ENCODE results near the gene PTK6. TPM values are rescaled to one million over a fixed set of nuclear protein-coding genes. Genes with fewer than 3 reads are reported as not detected.
"Not testable (repeated sequence)": the region's sequence is repeated elsewhere in the genome, so short reads cannot be mapped to it uniquely, and the experiment has no call there.

The PTK6 gene
- total RNA-seq, 2 experiments from 2014 or later: 0.16 to 0.26 TPM

GRCh38 chr20:63487781-63488241 is 49.4 kb downstream of the PTK6 start:
- H3K27me3 Mint-ChIP-seq: peaks cover 44% of the 10 kb centered on the region
- H3K4me3 Mint-ChIP-seq: no peak overlapping the region
- DNase-seq: no peak
- peaks cover 1% of the 10 kb centered on the region for H3K4me1 Mint-ChIP-seq
- H3K9me3 Mint-ChIP-seq: no peaks in the 10 kb centered on the region
- H3K27ac Mint-ChIP-seq: no peak overlapping the region
- no peaks in the 10 kb centered on the region for H3K36me3 Mint-ChIP-seq

- H3K27ac Mint-ChIP-seq: no peak overlapping the region
- DNase-seq: no peak
- peaks cover 1% of the 10 kb centered on the region for H3K4me1 Mint-ChIP-seq
- peaks cover 49% of the 10 kb centered on the region for H3K27me3 Mint-ChIP-seq
- no peak overlapping the region for H3K4me3 Mint-ChIP-seq
- no peaks in the 10 kb centered on the region for H3K9me3 Mint-ChIP-seq
- H3K36me3 Mint-ChIP-seq: no peaks in the 10 kb centered on the region
Measured at GRCh38 chr20:63487116-63487764, 49.9 kb downstream of the PTK6 start.

- no peak for DNase-seq
- H3K4me1 Mint-ChIP-seq: peaks cover 1% of the 10 kb centered on the region
- no peaks in the 10 kb centered on the region for H3K36me3 Mint-ChIP-seq
- H3K4me3 Mint-ChIP-seq: no peak overlapping the region
- H3K9me3 Mint-ChIP-seq: no peaks in the 10 kb centered on the region
- H3K27me3 Mint-ChIP-seq: peaks cover 49% of the 10 kb centered on the region
- H3K27ac Mint-ChIP-seq: no peak overlapping the region
Measured at GRCh38 chr20:63486300-63486855, 50.8 kb downstream of the PTK6 start.

DNA sequence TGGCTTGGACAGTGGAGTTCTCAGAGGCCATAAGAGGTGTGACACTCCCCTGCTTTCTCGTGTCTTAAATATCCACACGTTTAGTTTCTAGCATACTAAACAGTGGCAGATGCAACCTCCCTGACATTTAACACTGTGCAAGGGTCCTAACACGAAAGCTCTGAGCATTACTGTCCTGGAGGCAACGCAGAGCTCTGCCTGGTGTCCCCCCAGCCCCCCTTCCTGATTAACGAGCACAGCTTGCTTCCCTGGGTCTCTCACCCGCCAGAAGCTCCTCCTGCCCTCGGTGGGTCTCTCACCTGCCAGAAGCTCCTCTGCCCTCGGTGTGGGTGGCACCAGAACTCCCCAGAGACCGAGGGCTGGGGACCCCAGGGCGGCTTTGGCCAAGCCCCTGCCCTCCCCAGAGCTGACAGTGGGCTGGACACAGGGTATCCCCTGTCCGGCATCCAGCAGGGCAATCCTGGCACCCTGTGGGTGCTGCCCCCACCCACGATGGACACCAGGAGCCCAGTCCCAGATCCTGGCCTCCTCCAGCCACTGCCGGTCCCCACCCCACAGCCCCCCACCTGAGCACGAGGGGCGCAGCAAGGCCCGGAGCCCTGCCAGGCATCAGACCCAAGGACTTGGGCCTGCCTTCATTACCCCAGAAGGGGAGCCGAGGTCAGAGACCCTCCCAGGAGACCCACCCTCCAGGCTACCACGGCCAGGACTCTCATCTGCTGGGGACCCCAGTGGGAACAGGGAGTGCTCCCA is 52.3 kb downstream of the PTK6 start:
- Mint-ChIP-seq H3K9me3 (no peaks in the 10 kb centered on the region), H3K4me3 (no peak overlapping the region), H3K36me3 (no peaks in the 10 kb centered on the region), H3K27me3 (peaks cover 44% of the 10 kb centered on the region), H3K27ac (no peak overlapping the region), H3K4me1 (peaks cover 1% of the 10 kb centered on the region)
- no peak for DNase-seq

- no peak overlapping the region for H3K4me3 Mint-ChIP-seq
- no peaks in the 10 kb centered on the region for H3K36me3 Mint-ChIP-seq
- H3K27ac Mint-ChIP-seq: no peak overlapping the region
Measured at GRCh38 chr20:63484236-63484635, 52.9 kb downstream of the PTK6 start.

GRCh38 chr20:63483834-63484233 is 53.3 kb downstream of the PTK6 start:
- no peak overlapping the region for H3K4me3 Mint-ChIP-seq
- no peaks in the 10 kb centered on the region for H3K36me3 Mint-ChIP-seq
- H3K9me3 Mint-ChIP-seq: no peaks in the 10 kb centered on the region
- DNase-seq: no peak
- H3K27ac Mint-ChIP-seq: no peak overlapping the region
- peaks cover 1% of the 10 kb centered on the region for H3K4me1 Mint-ChIP-seq
- peaks cover 41% of the 10 kb centered on the region for H3K27me3 Mint-ChIP-seq

More at GRCh38 chr20:63484236-63484635, 52.9 kb downstream of the PTK6 start:
- DNase-seq: no peak
- Mint-ChIP-seq H3K9me3 (no peaks in the 10 kb centered on the region), H3K4me1 (peaks cover 1% of the 10 kb centered on the region), H3K27me3 (peaks cover 42% of the 10 kb centered on the region)

GRCh38 chr20:63482021-63482587 is 55.1 kb downstream of the PTK6 start:
- Mint-ChIP-seq H3K27me3 (peaks cover 47% of the 10 kb centered on the region), H3K27ac (no peak overlapping the region), H3K9me3 (no peaks in the 10 kb centered on the region), H3K4me3 (no peak overlapping the region), H3K36me3 (no peaks in the 10 kb centered on the region), H3K4me1 (peaks cover 1% of the 10 kb centered on the region)
- DNase-seq: no peak

- H3K9me3 Mint-ChIP-seq: no peaks in the 10 kb centered on the region
- H3K4me1 Mint-ChIP-seq: peaks cover 1% of the 10 kb centered on the region
- H3K36me3 Mint-ChIP-seq: no peaks in the 10 kb centered on the region
- H3K4me3 Mint-ChIP-seq: no peak overlapping the region
- H3K27ac Mint-ChIP-seq: no peak overlapping the region
- peaks cover 52% of the 10 kb centered on the region for H3K27me3 Mint-ChIP-seq
- DNase-seq: no peak
Measured at GRCh38 chr20:63481503-63481902, 55.7 kb downstream of the PTK6 start.

DNA sequence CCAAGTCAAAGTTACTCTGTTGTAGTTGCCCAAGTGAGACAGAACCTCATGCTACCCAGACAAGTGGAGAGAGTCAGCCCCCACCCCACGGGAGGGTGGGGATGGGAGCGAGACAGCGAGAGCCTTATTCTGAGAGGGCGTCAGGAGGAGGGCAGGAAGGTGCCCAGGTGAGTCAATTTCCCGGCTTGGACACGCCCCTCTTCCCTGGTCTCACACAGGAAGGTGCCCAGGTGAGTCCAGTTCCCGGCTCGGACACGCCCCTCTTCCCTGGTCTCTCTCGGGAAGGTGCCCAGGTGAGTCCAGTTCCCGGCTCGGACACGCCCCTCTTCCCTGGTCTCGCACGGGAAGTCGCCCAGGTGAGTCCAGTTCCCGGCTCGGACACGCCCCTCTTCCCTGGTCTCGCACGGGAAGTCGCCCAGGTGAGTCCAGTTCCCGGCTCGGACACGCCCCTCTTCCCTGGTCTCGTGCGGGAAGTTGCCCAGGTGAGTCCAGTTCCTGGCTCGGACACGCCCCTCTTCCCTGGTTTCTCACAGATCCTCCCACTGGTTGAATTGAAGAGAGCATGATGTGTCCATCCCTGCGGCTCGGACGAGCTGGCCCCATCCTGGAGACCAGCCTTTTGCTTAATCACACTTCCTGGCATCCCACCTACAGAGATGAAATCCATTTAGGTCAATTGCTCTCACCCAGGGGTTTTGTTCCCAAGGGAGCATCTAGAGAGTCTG is 57.3 kb downstream of the PTK6 start:
- H3K4me3 Mint-ChIP-seq, H3K36me3 Mint-ChIP-seq, H3K9me3 Mint-ChIP-seq, DNase-seq, H3K4me1 Mint-ChIP-seq, H3K27ac Mint-ChIP-seq: not testable (repeated sequence)
- H3K27me3 Mint-ChIP-seq: peaks cover 64% of the 10 kb centered on the region

DNA sequence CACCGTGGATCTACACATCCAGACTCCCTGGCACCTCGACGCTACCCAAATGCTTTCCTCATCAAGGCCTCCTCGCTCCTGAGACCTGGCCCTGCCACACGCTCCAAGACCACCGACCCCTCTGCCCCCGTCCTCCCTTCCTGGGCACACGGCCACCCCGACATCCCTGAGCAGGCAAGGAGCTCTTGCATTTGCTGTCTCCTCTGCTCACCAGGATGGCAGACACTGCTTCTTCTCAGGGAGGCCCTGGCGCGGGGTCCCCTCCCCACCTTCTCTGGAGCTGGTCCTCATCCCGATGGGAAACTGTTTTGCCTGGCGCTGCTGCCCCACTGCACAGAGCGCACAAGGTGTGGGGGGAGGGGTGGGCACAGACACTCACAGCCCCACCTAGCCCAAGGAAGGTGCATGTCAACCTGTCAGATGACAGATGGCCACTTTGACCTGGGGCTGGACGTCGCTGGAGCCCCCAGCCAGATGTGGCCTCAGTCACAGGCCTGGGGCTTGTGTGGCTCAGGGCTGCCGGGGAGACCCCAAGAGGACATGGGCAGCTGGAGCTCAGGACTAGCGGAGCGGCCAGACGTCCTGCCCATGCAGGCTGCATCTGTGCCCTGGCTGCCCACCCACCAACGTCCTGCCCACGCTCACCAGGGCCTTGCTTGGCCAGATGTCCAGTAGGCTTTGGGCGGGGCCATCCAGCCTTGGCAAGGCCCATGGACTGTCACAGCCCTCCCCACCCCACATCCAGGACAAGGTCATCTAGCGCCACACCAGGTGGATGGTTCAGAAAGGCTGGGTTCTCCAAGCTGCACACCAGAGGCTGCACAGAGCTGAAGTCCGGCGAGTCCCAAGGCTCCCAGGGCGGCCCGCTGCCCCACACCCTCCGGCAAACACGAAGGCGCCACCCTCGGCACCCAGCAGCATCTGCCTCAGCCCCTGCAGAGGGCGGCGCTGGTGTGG is 58.6 kb downstream of the PTK6 start:
- Mint-ChIP-seq H3K27ac (no peak overlapping the region), H3K27me3 (peaks cover 73% of the 10 kb centered on the region), H3K4me3 (no peak overlapping the region), H3K4me1 (peaks cover 4% of the 10 kb centered on the region), H3K36me3 (no peaks in the 10 kb centered on the region), H3K9me3 (no peaks in the 10 kb centered on the region)
- DNase-seq: no peak

Other genes with a start within 250 kb of the PTK6 start
- under 1 TPM in 1 of 2 experiments, not detected in 1; 0.08 TPM for gene COL20A1, start 244.2 kb downstream of the PTK6 start, total RNA-seq
- gene CHRNA4, start 176.0 kb downstream of the PTK6 start, total RNA-seq: not detected
- gene KCNQ2, start 64.7 kb downstream of the PTK6 start, total RNA-seq: under 1 TPM in 1 of 2 experiments, not detected in 1; 0.19 TPM
- gene EEF1A2, start 38.3 kb downstream of the PTK6 start, total RNA-seq: under 1 TPM in 1 of 2 experiments, not detected in 1; 0.27 TPM
- gene PPDPF, start 16.6 kb downstream of the PTK6 start, total RNA-seq: 100 to 1,000 TPM; 128 to 136 TPM
- gene SRMS, start 10.4 kb upstream of the PTK6 start, total RNA-seq: not detected
- under 1 TPM; 0.10 to 0.20 TPM for gene FNDC11, start 16.8 kb upstream of the PTK6 start, total RNA-seq
- 10 to 100 TPM; 22.2 to 22.6 TPM for gene HELZ2, start 36.9 kb upstream of the PTK6 start, total RNA-seq
- 10 to 100 TPM; 13.8 to 14.6 TPM for gene GMEB2, start 89.7 kb upstream of the PTK6 start, total RNA-seq
- 10 to 100 TPM; 10.2 to 11.7 TPM for gene STMN3, start 116.0 kb upstream of the PTK6 start, total RNA-seq
- gene RTEL1, start 120.9 kb upstream of the PTK6 start, total RNA-seq: 10 to 100 TPM; 43.9 to 44.8 TPM
- gene TNFRSF6B, start 159.3 kb upstream of the PTK6 start, total RNA-seq: not detected
- 10 to 100 TPM; 49.5 to 50.1 TPM for gene ARFRP1, start 170.6 kb upstream of the PTK6 start, total RNA-seq
- gene ZGPAT, start 170.7 kb upstream of the PTK6 start, total RNA-seq: 10 to 100 TPM; 22.0 to 22.1 TPM
- 10 to 100 TPM in 1 of 2 experiments, 1 to 10 TPM in 1; 9.3 to 12.2 TPM for gene LIME1, start 199.3 kb upstream of the PTK6 start, total RNA-seq
- gene SLC2A4RG, start 202.4 kb upstream of the PTK6 start, total RNA-seq: 10 to 100 TPM; 25.7 to 29.3 TPM

Data from activated naive CD8-positive, alpha-beta T cell treated with anti-CD3 and anti-CD28 coated beads for 36 hours (primary cell).